Astrocyte (in vitro differentiated cells and primary cell): ENCODE measurements around the gene FXYD5. TPM values are rescaled to one million over a fixed set of nuclear protein-coding genes. Genes with fewer than 3 reads are reported as not detected.
"Not testable (repeated sequence)": the region's sequence is repeated elsewhere in the genome, so short reads cannot be mapped to it uniquely, and the experiment has no call there.

Source experiments
- DNase-seq: peaks from one replicate; pipeline ENCODE4 v3.0.0-alpha.2; 2010; ENCODE audit warnings: low read depth
- FAIRE-seq: peaks from 2 replicates; lab custom pipeline; 2011; peaks lifted over from hg19 to GRCh38; lab: Jason Lieb, UNC
- H2AFZ ChIP-seq: 2 replicates; pipeline ENCODE4 v1.6.0; 2012; ENCODE audit warnings: low read depth, low read length, inconsistent platforms
- H3K27ac ChIP-seq: 2 replicates; pipeline ENCODE4 v1.5.1; 2011; ENCODE audit warnings: low read depth, low read length, inconsistent platforms
- H3K27me3 ChIP-seq: 2 replicates; pipeline ENCODE4 v1.6.0; 2011; ENCODE audit warnings: low read length, inconsistent platforms; ENCODE audit not compliant: insufficient read depth
- H3K36me3 ChIP-seq: 2 replicates; pipeline ENCODE4 v1.5.1; 2011; ENCODE audit warnings: low read length, inconsistent platforms; ENCODE audit not compliant: insufficient read depth
- H3K4me1 ChIP-seq: 2 replicates; pipeline ENCODE4 v1.5.1; 2011; ENCODE audit warnings: low read length, inconsistent platforms; ENCODE audit not compliant: insufficient read depth
- H3K4me2 ChIP-seq: 2 replicates; pipeline ENCODE4 v1.6.0; 2012; ENCODE audit warnings: low read length, inconsistent platforms
- H3K4me3 ChIP-seq: 2 replicates; pipeline ENCODE4 v1.5.1; 2011; ENCODE audit warnings: low read depth, mild to moderate bottlenecking, low read length, inconsistent platforms; ENCODE audit not compliant: insufficient read depth
- H3K79me2 ChIP-seq: 2 replicates; pipeline ENCODE4 v1.6.0; 2012; ENCODE audit warnings: mild to moderate bottlenecking, low read length, inconsistent platforms; ENCODE audit not compliant: insufficient read depth
- H3K9ac ChIP-seq: 2 replicates; pipeline ENCODE4 v1.6.0; 2012; ENCODE audit warnings: mild to moderate bottlenecking, low read length, inconsistent platforms
- H3K9me3 ChIP-seq: 2 replicates; pipeline ENCODE4 v1.5.1; 2012; ENCODE audit warnings: low read depth, mild to moderate bottlenecking, low read length, inconsistent platforms; ENCODE audit not compliant: insufficient read depth
- H4K20me1 ChIP-seq: 2 replicates; pipeline ENCODE4 v1.6.0; 2012; ENCODE audit warnings: low read length, inconsistent platforms; ENCODE audit not compliant: insufficient read depth
- H3K27ac Mint-ChIP-seq: one replicate; pipeline ENCODE4 v1.8.0; 2021; ENCODE audit warnings: mild to moderate bottlenecking, mixed read lengths; ENCODE audit not compliant: unreplicated experiment
- H3K27me3 Mint-ChIP-seq: one replicate; pipeline ENCODE4 v1.8.0; 2021; ENCODE audit warnings: low read depth, mixed read lengths; ENCODE audit not compliant: unreplicated experiment
- H3K36me3 Mint-ChIP-seq: one replicate; pipeline ENCODE4 v1.8.0; 2021; ENCODE audit warnings: low read depth, mixed read lengths; ENCODE audit not compliant: unreplicated experiment
- H3K4me1 Mint-ChIP-seq: one replicate; pipeline ENCODE4 v1.8.0; 2021; ENCODE audit warnings: low read depth, mixed read lengths; ENCODE audit not compliant: unreplicated experiment
- H3K4me3 Mint-ChIP-seq: one replicate; pipeline ENCODE4 v1.8.0; 2021; ENCODE audit warnings: mild to moderate bottlenecking, moderate library complexity, mixed read lengths; ENCODE audit not compliant: unreplicated experiment
- H3K9me3 Mint-ChIP-seq: one replicate; pipeline ENCODE4 v1.8.0; 2021; ENCODE audit warnings: mild to moderate bottlenecking, mixed read lengths; ENCODE audit not compliant: unreplicated experiment
- EZH2 ChIP-seq: IDR thresholded peaks from 2 replicates; pipeline ENCODE4 v1.6.1; 2012; ENCODE audit warnings: mild to moderate bottlenecking, low read length, inconsistent platforms; ENCODE audit not compliant: insufficient read depth
- total RNA-seq: library from RNA; stranded (reverse); gene quantifications from 2 replicates; pipeline ENCODE4 v1.2.1, GENCODE V29; 2021
- TF ChIP-seq, protein P1 (sequence below): IDR thresholded peaks from 2 replicates; pipeline ENCODE4 v1.5.1; 2011; ENCODE audit warnings: low read depth, mild to moderate bottlenecking, inconsistent platforms, low read length, moderate library complexity; ENCODE audit not compliant: insufficient read depth

The FXYD5 gene
- total RNA-seq, 1 donor from 2014 or later, result 108 TPM

DNA sequence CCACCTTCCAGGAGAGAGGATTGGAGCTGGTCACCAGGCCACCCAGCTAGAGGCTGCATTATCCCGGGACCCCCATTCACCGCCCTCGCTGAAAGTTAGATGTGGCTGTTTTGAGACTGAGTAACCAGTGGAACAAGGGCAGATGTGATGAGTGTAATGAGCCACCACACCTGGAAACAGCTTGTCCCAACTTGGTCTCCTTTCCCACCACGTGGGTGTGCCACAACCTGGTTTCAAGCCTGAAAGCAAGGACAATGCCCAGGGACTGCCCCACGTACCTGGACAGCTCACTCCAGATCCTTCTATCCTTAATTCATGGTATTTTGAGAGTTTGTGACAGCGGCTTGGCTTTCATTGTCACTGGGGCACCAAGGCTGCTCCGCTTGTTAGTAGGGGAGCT, 26.7 kb upstream of the FXYD5 start:
- Mint-ChIP-seq H3K27me3 (peaks cover 43% of the 10 kb centered on the region), H3K9me3 (peaks cover 6% of the 10 kb centered on the region), H3K27ac (no peak overlapping the region), H3K4me3 (no peak overlapping the region), H3K4me1 (no peaks in the 10 kb centered on the region), H3K36me3 (no peaks in the 10 kb centered on the region)
- FAIRE-seq (no peak), DNase-seq (no peak)
- no peaks in the 10 kb centered on the region for H3K79me2 ChIP-seq
- H3K4me3 ChIP-seq, result no peak overlapping the region
- no peak overlapping the region for H2AFZ ChIP-seq
- H3K9me3 ChIP-seq, result no peaks in the 10 kb centered on the region
- H3K4me1 ChIP-seq, result peaks cover 9% of the 10 kb centered on the region
- H3K27me3 ChIP-seq, result peaks cover 6% of the 10 kb centered on the region
- TF ChIP-seq, protein P1, sequence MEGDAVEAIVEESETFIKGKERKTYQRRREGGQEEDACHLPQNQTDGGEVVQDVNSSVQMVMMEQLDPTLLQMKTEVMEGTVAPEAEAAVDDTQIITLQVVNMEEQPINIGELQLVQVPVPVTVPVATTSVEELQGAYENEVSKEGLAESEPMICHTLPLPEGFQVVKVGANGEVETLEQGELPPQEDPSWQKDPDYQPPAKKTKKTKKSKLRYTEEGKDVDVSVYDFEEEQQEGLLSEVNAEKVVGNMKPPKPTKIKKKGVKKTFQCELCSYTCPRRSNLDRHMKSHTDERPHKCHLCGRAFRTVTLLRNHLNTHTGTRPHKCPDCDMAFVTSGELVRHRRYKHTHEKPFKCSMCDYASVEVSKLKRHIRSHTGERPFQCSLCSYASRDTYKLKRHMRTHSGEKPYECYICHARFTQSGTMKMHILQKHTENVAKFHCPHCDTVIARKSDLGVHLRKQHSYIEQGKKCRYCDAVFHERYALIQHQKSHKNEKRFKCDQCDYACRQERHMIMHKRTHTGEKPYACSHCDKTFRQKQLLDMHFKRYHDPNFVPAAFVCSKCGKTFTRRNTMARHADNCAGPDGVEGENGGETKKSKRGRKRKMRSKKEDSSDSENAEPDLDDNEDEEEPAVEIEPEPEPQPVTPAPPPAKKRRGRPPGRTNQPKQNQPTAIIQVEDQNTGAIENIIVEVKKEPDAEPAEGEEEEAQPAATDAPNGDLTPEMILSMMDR, result no peak
- no peak for TF ChIP-seq EZH2
- H4K20me1 ChIP-seq, result no peaks in the 10 kb centered on the region
- H3K4me2 ChIP-seq, result no peak overlapping the region
- no peak overlapping the region for H3K9ac ChIP-seq
- H3K27ac ChIP-seq, result no peak overlapping the region
- H3K36me3 ChIP-seq, result no peaks in the 10 kb centered on the region

DNA sequence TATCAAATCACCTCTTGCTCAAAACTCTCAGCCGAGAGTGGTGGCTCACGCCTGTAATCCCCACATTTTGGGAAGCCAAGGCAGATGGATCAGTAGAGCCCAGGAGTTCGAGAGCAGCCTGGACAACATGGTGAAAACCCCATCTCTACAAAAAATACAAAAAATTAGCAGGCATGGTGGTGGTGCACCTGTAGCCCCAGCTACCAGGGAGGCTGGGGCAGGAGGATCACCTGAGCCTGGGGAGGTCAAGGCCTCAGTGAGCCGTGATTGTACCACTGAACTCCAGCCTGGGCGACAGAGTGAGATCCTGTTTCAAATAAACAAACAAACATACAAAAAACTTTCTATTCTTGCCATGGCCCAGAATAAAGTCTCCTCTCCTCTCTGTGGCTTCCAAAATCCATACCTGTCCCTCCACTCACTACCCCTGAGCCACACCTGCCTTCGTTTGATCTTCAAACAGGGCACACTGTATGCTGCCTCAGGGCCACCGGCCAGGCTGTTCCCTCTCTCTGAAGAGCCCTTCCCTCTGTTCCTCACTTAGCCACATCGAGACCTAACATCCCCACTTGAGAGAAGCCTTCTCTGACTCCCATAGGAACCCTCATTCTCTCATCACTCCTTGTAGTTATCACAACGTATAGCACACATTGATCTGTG, 26.0 kb upstream of the FXYD5 start:
- Mint-ChIP-seq H3K36me3 (no peaks in the 10 kb centered on the region), H3K4me1 (no peaks in the 10 kb centered on the region), H3K27ac (no peak overlapping the region), H3K9me3 (peaks cover 10% of the 10 kb centered on the region), H3K4me3 (no peak overlapping the region), H3K27me3 (peaks cover 39% of the 10 kb centered on the region)
- FAIRE-seq (no peak), DNase-seq (no peak)
- Histone ChIP-seq H3K4me3 (no peak overlapping the region), H3K36me3 (no peaks in the 10 kb centered on the region), H3K27me3 (peaks cover 6% of the 10 kb centered on the region), H3K79me2 (no peaks in the 10 kb centered on the region), H3K27ac (no peak overlapping the region), H2AFZ (no peak overlapping the region), H3K4me2 (no peak overlapping the region), H3K9me3 (no peaks in the 10 kb centered on the region), H3K4me1 (peaks cover 9% of the 10 kb centered on the region), H3K9ac (no peak overlapping the region), H4K20me1 (no peaks in the 10 kb centered on the region)
- TF ChIP-seq EZH2, result no peak
- TF ChIP-seq, protein P1, result no peak

DNA sequence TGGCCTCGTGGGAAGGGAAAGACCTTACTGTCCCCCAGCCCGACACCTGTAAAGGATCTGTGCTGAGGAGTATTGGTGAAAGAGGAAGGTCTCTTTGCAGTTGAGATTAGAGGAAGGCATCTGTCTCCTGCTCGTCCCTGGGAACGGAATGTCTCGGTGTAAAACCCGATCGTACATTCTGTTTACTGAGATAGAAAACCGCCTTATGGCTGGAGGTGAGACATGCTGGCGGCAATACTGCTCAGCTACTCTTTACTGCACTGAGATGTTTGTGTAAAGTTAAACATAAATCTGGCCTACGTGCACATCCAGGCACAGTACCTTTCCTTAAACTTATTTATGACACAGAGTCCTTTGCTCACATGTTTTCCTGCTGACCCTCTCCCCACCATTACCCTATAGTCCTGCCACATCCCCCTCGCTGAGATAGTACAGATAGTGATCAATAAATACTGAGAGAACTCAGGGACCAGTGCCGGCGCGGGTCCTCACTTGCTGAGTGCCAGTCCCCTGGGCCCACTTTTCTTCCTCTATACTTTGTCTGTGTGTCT, 24.7 kb upstream of the FXYD5 start:
- not testable (repeated sequence) for H3K4me1 Mint-ChIP-seq, H3K36me3 Mint-ChIP-seq, H3K27ac ChIP-seq, H3K36me3 ChIP-seq, DNase-seq, H3K27ac Mint-ChIP-seq, H4K20me1 ChIP-seq, H3K4me3 Mint-ChIP-seq, H3K9ac ChIP-seq, H3K4me3 ChIP-seq, H2AFZ ChIP-seq, H3K9me3 Mint-ChIP-seq, H3K9me3 ChIP-seq, H3K27me3 ChIP-seq, H3K4me1 ChIP-seq, FAIRE-seq, H3K79me2 ChIP-seq, H3K4me2 ChIP-seq
- peaks cover 34% of the 10 kb centered on the region for H3K27me3 Mint-ChIP-seq
